Kidney epithelial cell (primary cell): ENCODE results near the gene TEKT5. TPM values are rescaled to one million over a fixed set of nuclear protein-coding genes. Genes with fewer than 3 reads are reported as not detected.

ENCODE experiments used
- DNase-seq: peaks from one replicate; pipeline ENCODE4 v3.0.0-alpha.2; 2010; ENCODE audit warnings: low read depth
- H3K27me3 ChIP-seq: 2 replicates; pipeline ENCODE4 v1.6.0; 2011; ENCODE audit warnings: low read length; ENCODE audit not compliant: control insufficient read depth, insufficient read depth
- H3K36me3 ChIP-seq: 2 replicates; pipeline ENCODE4 v1.5.1; 2011; ENCODE audit warnings: low read length; ENCODE audit not compliant: control insufficient read depth, insufficient read depth
- H3K4me3 ChIP-seq: 2 replicates; pipeline ENCODE4 v1.5.1; 2011; ENCODE audit warnings: low read depth, mild to moderate bottlenecking, control low read depth, low read length
- CTCF ChIP-seq: IDR thresholded peaks from 2 replicates; pipeline ENCODE4 v1.5.1; 2011; ENCODE audit warnings: mild to moderate bottlenecking, moderate library complexity, low read length, control low read depth, inconsistent platforms; ENCODE audit not compliant: insufficient read depth, poor library complexity, severe bottlenecking
- total RNA-seq: library from RNA; depleted of rRNA; stranded (reverse); fragments of >200 nt; gene quantifications from 2 replicates; pipeline ENCODE4 v1.2.3, GENCODE V29; 2015

Gene TEKT5
- total RNA-seq, 1 donor from 2014 or later, result 0.04 TPM

- no peak for DNase-seq
- H3K36me3 ChIP-seq, result no peaks in the 10 kb centered on the region
- H3K27me3 ChIP-seq, result no peaks in the 10 kb centered on the region
- TF ChIP-seq CTCF, result no peak
- no peak overlapping the region for H3K4me3 ChIP-seq
Measured at GRCh38 chr16:10675216-10675615, 19.5 kb downstream of the TEKT5 start.

GRCh38 chr16:10671729-10672128 is 23.0 kb downstream of the TEKT5 start:
- Histone ChIP-seq H3K27me3 (no peaks in the 10 kb centered on the region), H3K36me3 (no peaks in the 10 kb centered on the region), H3K4me3 (no peak overlapping the region)
- no peak for DNase-seq
- TF ChIP-seq CTCF, result no peak

- H3K4me3 ChIP-seq, result no peak overlapping the region
- no peak for TF ChIP-seq CTCF
- H3K36me3 ChIP-seq, result no peaks in the 10 kb centered on the region
- DNase-seq, result no peak
- no peaks in the 10 kb centered on the region for H3K27me3 ChIP-seq
Measured at GRCh38 chr16:10669791-10670190, 24.9 kb downstream of the TEKT5 start.

DNA sequence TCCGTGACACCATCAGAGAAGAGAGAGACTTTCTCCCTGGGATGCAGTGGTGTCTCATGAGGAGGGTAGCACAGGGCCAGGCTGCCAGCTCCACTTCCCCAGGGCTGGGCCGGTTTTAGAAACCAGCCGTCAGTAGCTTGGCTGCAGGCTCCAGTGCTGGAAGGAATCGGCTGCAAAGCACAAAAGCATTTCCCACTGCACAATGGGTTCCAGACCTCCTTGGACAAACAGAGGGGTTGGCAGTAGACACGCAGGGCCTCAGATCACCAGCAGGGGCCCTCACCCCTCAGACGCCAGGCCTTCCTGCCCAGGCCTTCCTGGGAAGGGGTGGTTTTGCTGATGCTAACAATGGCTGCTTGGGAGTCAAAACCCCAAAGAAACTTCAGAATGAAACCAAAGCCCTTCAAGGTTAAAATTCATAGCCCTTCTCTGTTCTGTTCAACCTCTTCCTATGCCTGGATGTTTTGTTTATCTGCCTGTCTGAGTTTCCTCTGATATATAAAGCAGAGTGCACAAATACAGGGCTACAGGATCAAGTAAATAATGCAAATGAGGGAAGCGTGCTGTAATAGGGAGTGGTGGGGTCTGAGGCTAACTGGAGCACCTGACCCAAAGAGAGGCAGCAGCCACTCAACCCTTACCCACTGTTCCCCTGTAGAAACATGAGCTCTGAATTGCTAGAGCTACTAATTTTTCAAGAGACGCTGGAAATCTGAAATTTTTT is 26.2 kb downstream of the TEKT5 start:
- no peaks in the 10 kb centered on the region for H3K27me3 ChIP-seq
- H3K36me3 ChIP-seq, result no peaks in the 10 kb centered on the region
- no peak overlapping the region for H3K4me3 ChIP-seq
- no peak for DNase-seq
- TF ChIP-seq CTCF, result peak; percentile 69

DNA sequence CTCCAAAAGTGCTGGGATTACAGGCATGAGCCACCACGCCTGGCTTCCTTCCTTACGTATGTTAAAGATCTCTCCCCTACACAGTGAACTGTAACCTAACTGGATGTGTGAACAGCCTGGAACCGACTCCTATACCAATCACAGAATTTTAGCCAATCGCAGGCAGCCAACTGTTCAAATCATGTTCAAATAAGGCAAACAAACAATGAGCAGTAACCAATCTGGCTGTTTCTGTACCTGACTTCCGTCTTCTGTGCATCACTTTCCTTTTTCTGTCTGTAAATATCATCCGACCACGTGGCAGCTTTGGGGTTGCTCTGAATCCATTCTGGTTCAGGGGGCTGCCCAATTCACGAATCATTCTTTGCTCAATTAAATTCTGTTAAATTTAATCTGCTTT is 27.5 kb downstream of the TEKT5 start:
- Histone ChIP-seq H3K36me3 (no peaks in the 10 kb centered on the region), H3K4me3 (no peak overlapping the region), H3K27me3 (no peaks in the 10 kb centered on the region)
- no peak for DNase-seq
- no peak for TF ChIP-seq CTCF

DNA sequence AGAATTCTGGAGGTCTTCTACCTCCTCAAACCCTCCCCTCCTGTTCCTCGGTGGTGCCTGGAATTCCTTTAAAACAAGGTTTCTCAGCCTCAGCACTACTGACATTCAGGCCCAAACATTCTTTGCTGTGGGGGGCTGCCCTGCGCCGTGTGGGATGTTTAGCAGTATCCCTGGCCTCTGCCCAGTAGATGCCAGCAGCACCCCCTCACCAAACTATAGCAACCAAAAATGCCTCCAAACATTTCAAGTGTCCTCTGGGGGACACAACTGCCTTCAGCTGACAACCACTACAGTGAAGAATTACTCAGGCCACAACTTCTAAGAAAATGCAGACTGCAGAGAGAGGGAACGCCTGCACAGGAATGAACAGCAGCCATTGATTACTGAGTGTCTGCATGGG is 28.4 kb downstream of the TEKT5 start:
- no peak for DNase-seq
- no peak for TF ChIP-seq CTCF
- Histone ChIP-seq H3K27me3 (no peaks in the 10 kb centered on the region), H3K4me3 (no peak overlapping the region), H3K36me3 (no peaks in the 10 kb centered on the region)
